Kidney (tissue), 14 donors: ENCODE measurements around the gene NSD1. TPM values are rescaled to one million over a fixed set of nuclear protein-coding genes. Genes with fewer than 3 reads are reported as not detected.

Experiments used
- DNase-seq, 5 donors: peaks; one replicate each; pipeline ENCODE4 v3.0.0-alpha.2; 2013 to 2020
- FAIRE-seq: peaks from 2 replicates; lab custom pipeline; 2012; peaks lifted over from hg19 to GRCh38; lab: Jason Lieb, UNC
- H3K27ac ChIP-seq, 2 donors: one replicate each; pipeline ENCODE4 v1.7.0; 2013; ENCODE audit warnings: low read depth in 2 of 2, low read length in 2 of 2, inconsistent platforms in 1 of 2
- H3K27me3 ChIP-seq: one replicate; pipeline ENCODE4 v1.7.1; 2013; ENCODE audit warnings: low read length, inconsistent platforms; ENCODE audit not compliant: control insufficient read depth, insufficient read depth
- H3K36me3 ChIP-seq, 3 donors: one replicate each; pipeline versions ENCODE4 v1.7.0 to v1.7.1; 2013; ENCODE audit warnings: low read length in 3 of 3, control low read depth in 1 of 3, inconsistent platforms in 1 of 3; ENCODE audit not compliant: insufficient read depth in 3 of 3, control insufficient read depth in 2 of 3
- H3K4me1 ChIP-seq, 3 donors: one replicate each; pipeline versions ENCODE4 v1.7.0 to v1.7.1; 2013; ENCODE audit warnings: low read length in 3 of 3, inconsistent platforms in 1 of 3, low read depth in 1 of 3; ENCODE audit not compliant: control insufficient read depth in 2 of 3, insufficient read depth in 2 of 3
- H3K4me3 ChIP-seq, 3 donors: one replicate each; pipeline versions ENCODE4 v1.7.0 to v1.8.1; 2013; ENCODE audit warnings: low read length in 3 of 3, control low read depth in 1 of 3, inconsistent platforms in 1 of 3
- H3K9ac ChIP-seq, 3 donors: one replicate each; pipeline versions ENCODE4 v1.7.0 to v1.7.1; 2013; ENCODE audit warnings: low read length in 3 of 3, control low read depth in 1 of 3, inconsistent platforms in 1 of 3
- H3K9me3 ChIP-seq, 3 donors: one replicate each; pipeline versions ENCODE4 v1.7.0 to v1.7.1; 2013; ENCODE audit warnings: low read length in 3 of 3, control low read depth in 1 of 3, inconsistent platforms in 1 of 3; ENCODE audit not compliant: control insufficient read depth in 2 of 3, insufficient read depth in 1 of 3
- intact Hi-C: fragments of 100-400 bp; cut with DNase I; formaldehyde crosslinking; loops from one replicate; pipeline ENCODE4 v1.11.1; 2022
- polyA plus RNA-seq: library from polyadenylated mRNA; stranded (reverse); fragments of 350-450 nt; fragmentation: Illumina TruSeq; extraction: RNeasy Lipid Tissue Mini Kit (QIAGEN cat#74804); gene quantifications from one replicate; pipeline ENCODE4 v1.2.3, GENCODE V29; 2014; ENCODE audit warnings: low read depth, low replicate concordance; ENCODE audit not compliant: insufficient read depth
- total RNA-seq: library from RNA; stranded (reverse); fragmentation: NEBNext Ultra II Directional; extraction: Animal tissue kit (Norgen Biotek cat#: 25700); gene quantifications from one replicate; pipeline ENCODE4 v1.2.1, GENCODE V29; 2021
- TF ChIP-seq, protein P1 (sequence below): IDR thresholded peaks from 3 replicates; pipeline ENCODE4 v1.5.1; 2012; ENCODE audit warnings: mild to moderate bottlenecking, moderate library complexity, borderline replicate concordance; ENCODE audit not compliant: insufficient read depth; ENCODE audit errors: extremely low read depth
- donor health status: control.
- donor health status: control.
- donor health status: control.
- donor health status: control.
- donor health status: control.
- donor health status: DM: yes; HTN: yes; CAD: no.
- donor health status: Normal renal cell carcinoma (clear cell type).

The NSD1 gene
- total and polyA plus RNA-seq, 2 donors from 2014 or later: 6.0 to 99.1 TPM

DNA sequence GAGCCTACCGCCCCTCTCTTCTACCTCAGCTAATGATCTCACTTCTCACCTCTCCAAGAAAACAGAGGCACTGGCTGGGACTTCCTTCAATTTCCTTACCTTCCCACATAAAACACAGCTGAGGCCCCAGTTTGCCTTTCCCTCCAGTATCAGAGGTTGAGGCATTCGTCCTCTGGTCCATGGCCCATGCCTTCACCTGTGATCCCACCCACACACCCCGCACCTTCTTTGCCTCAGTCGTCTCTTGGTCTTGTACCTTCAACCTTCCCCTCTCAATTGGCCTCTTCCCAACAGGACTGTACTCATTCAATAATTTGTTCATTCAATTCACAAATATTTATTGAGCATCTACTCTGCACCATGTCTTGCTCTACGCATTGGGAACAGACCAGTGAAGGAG lies 11.0 kb upstream of the NSD1 start:
- H3K27ac ChIP-seq: no peak overlapping the region
- no peaks in the 10 kb centered on the region for H3K4me1 ChIP-seq
- FAIRE-seq (no peak), DNase-seq (peak in 2 of 5 donors; percentile 28 to 53)
- TF ChIP-seq, protein P1, sequence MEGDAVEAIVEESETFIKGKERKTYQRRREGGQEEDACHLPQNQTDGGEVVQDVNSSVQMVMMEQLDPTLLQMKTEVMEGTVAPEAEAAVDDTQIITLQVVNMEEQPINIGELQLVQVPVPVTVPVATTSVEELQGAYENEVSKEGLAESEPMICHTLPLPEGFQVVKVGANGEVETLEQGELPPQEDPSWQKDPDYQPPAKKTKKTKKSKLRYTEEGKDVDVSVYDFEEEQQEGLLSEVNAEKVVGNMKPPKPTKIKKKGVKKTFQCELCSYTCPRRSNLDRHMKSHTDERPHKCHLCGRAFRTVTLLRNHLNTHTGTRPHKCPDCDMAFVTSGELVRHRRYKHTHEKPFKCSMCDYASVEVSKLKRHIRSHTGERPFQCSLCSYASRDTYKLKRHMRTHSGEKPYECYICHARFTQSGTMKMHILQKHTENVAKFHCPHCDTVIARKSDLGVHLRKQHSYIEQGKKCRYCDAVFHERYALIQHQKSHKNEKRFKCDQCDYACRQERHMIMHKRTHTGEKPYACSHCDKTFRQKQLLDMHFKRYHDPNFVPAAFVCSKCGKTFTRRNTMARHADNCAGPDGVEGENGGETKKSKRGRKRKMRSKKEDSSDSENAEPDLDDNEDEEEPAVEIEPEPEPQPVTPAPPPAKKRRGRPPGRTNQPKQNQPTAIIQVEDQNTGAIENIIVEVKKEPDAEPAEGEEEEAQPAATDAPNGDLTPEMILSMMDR: no peak
- no peak overlapping the region for H3K9ac ChIP-seq
- H3K9me3 ChIP-seq: no peaks in the 10 kb centered on the region
- H3K4me3 ChIP-seq: no peak overlapping the region
- H3K27me3 ChIP-seq: no peaks in the 10 kb centered on the region
- intact Hi-C loops: no loop called here
- H3K36me3 ChIP-seq: no peaks in the 10 kb centered on the region

DNA sequence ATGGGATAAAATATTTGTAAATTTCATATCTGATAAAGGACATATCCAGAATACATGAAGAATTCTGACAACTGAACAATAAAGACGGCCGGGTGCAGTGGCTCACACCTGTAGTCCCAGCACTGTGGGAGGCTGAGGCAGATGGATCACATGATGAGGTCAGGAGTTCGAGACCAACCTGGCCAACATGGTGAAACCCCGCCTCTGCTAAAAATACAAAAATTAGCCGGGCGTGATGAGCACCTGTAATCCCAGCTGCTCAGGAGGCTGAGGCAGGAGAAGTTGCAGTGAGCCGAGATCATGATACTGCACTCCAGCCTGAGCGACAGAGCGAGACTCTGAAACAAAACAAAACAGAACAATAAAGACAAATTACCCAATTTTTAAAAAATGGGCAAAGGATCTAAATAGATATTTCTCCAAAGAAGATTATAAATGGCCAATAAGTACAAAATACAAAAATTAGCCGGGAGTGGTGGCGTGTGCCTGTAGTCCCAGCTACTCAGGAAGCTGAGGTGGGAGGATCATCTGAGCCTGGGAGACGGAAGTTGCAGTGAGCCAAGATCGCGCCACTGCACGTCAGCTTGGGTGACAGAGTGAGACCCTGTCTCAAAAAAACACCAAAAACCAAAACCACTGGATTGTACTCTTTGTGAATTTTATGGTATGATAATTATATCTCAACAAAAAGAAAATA lies 9.6 kb upstream of the NSD1 start:
- H3K9me3 ChIP-seq: no peaks in the 10 kb centered on the region
- no peaks in the 10 kb centered on the region for H3K4me1 ChIP-seq
- H3K27ac ChIP-seq: no peak overlapping the region
- H3K36me3 ChIP-seq: no peaks in the 10 kb centered on the region
- DNase-seq (peak in 2 of 5 donors; percentile 15 to 25), FAIRE-seq (no peak)
- H3K9ac ChIP-seq: no peak overlapping the region
- TF ChIP-seq, protein P1: no peak
- H3K27me3 ChIP-seq: no peaks in the 10 kb centered on the region
- H3K4me3 ChIP-seq: no peak overlapping the region
- intact Hi-C loops: no loop called here

DNA sequence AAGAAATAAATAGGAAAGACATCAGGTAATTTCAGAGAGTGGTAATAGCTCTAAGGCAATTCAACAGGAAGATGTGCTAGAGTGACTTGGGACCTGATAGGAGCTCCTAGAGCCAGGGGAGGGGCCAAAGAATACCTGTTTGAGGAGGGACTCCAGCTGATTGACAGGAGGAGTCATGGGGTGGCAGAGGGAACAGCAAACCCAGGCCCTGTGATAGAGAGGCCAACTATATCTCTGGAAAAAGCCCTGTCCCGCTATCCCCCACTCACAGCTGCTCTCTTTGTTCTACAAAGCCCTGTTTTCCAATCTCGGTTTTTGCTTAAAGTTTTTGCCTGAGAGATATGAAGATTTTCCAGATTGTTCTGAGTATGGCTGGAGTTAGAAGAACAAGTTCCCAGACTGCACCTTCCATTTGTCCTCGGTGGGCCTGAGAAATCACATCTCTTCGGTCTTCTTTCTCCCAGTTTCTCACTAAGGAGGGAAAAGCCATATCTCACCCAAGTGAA lies 9.0 kb upstream of the NSD1 start:
- DNase-seq: peak in 1 of 5 donors; percentile 2
- TF ChIP-seq, protein P1: no peak
- H3K9ac ChIP-seq: no peak overlapping the region
- intact Hi-C loops: no loop called here
- H3K9me3 ChIP-seq: no peaks in the 10 kb centered on the region
- FAIRE-seq: no peak
- H3K27ac ChIP-seq: no peak overlapping the region
- no peaks in the 10 kb centered on the region for H3K4me1 ChIP-seq
- H3K4me3 ChIP-seq: no peak overlapping the region
- H3K27me3 ChIP-seq: no peaks in the 10 kb centered on the region
- H3K36me3 ChIP-seq: no peaks in the 10 kb centered on the region
